A549 (cell line): Measurements from ENCODE around the gene SRM.

Source experiments
- CHD4 ChIP-seq: fragments of 200-600 bp; sonication (generic); IDR thresholded peaks from 2 replicates; pipeline ENCODE4 v1.6.1; 2016; ENCODE audit warnings: antibody characterized with exemption, mild to moderate bottlenecking, borderline replicate concordance
- CTCF ChIP-seq: fragments of >200 bp; sonication (Bioruptor Twin); formaldehyde crosslinking; IDR thresholded peaks from 3 replicates; pipeline ENCODE4 v1.5.1; 2016
- E2F6 ChIP-seq: IDR thresholded peaks from 2 replicates; pipeline ENCODE4 v1.6.1; 2012; ENCODE audit warnings: low read depth, borderline replicate concordance
- HOXB5 ChIP-seq: fragments of 250-450 bp; sonication (Bioruptor Pico); IDR thresholded peaks from 2 replicates; pipeline ENCODE4 v1.5.0; 2020; ENCODE audit warnings: mild to moderate bottlenecking, moderate library complexity
- JUN ChIP-seq, 2 experiments: fragments of >200 bp; sonication (Bioruptor Twin); formaldehyde crosslinking; IDR thresholded peaks; 2 replicates in 1 of 2; 3 replicates in 1 of 2; pipeline ENCODE4 v1.6.1; 2016 to 2017
- MAFK ChIP-seq: fragments of 450-650 bp; IDR thresholded peaks from 2 replicates; pipeline ENCODE4 v1.6.1; 2014; ENCODE audit not compliant: partially characterized antibody
- MAX ChIP-seq: IDR thresholded peaks from 2 replicates; pipeline ENCODE4 v1.6.1; 2012
- PBX3 ChIP-seq: IDR thresholded peaks from 2 replicates; pipeline ENCODE4 v1.6.1; 2012
- POLR2A ChIP-seq: IDR thresholded peaks from 2 replicates; pipeline ENCODE4 v1.6.1; 2012; ENCODE audit warnings: mild to moderate bottlenecking, low read length
- REST ChIP-seq: fragments of 200-600 bp; sonication (generic); IDR thresholded peaks from 2 replicates; pipeline ENCODE4 v1.6.1; 2016; ENCODE audit warnings: antibody characterized with exemption, mild to moderate bottlenecking, moderate library complexity
- RFX5 ChIP-seq: fragments of 450-650 bp; IDR thresholded peaks from 2 replicates; pipeline ENCODE4 v1.7.1; 2014; ENCODE audit warnings: antibody characterized with exemption, mild to moderate bottlenecking, moderate library complexity
- USF2 ChIP-seq: fragments of 450-650 bp; IDR thresholded peaks from 2 replicates; pipeline ENCODE4 v1.6.1; 2014; ENCODE audit warnings: antibody characterized with exemption

- TF ChIP-seq JUN (IDR thresholded peaks at IDR 0.05) = no peak
- TF ChIP-seq HOXB5 (CRISPR knock-in tag) = no peak
- TF ChIP-seq CTCF = no peak
- no peak for TF ChIP-seq USF2
- no peak for TF ChIP-seq RFX5
- TF ChIP-seq REST = no peak
- no peak for TF ChIP-seq MAX
- no peak for TF ChIP-seq E2F6
- TF ChIP-seq MAFK = no peak
- TF ChIP-seq PBX3 = no peak
- no peak for TF ChIP-seq CHD4
- no peak for TF ChIP-seq POLR2A
Observed at GRCh38 chr1:11058595-11059154, 1.1 kb downstream of the SRM start.
